ENCODE measurements around the gene SERAC1.

GRCh38 chr6:158174514-158174913 is 6.5 kb upstream of the SERAC1 start:
- TF ChIP-seq CTCF (IDR thresholded peaks at IDR 0.05) (no peak), POLR2A (IDR thresholded peaks at IDR 0.05) (no peak)
